GM12892 (cell line): ENCODE results near the gene PEAK3.

Experiments
- POLR2A ChIP-seq: IDR thresholded peaks from 2 replicates; pipeline ENCODE4 v1.6.1; 2011; ENCODE audit warnings: low read depth, low read length, control low read depth
- POLR2AphosphoS5 ChIP-seq: IDR thresholded peaks from 2 replicates; pipeline ENCODE4 v1.6.1; 2011; ENCODE audit warnings: low read depth, low read length, control low read depth
- TAF1 ChIP-seq: IDR thresholded peaks from 2 replicates; pipeline ENCODE4 v1.6.1; 2011; ENCODE audit warnings: low read depth, mild to moderate bottlenecking, control low read depth, low read length, borderline replicate concordance

- no peak for TF ChIP-seq POLR2A
- no peak for TF ChIP-seq POLR2AphosphoS5
- TF ChIP-seq TAF1: no peak
Observed at GRCh38 chr19:2259336-2259735, 22.6 kb downstream of the PEAK3 start.
